ENCODE measurements around the gene RPUSD2.

The RPUSD2 gene

GRCh38 chr15:40597024-40597423, 27.9 kb downstream of the RPUSD2 start:
- no peak for DNase-seq (ENCODE audit: extremely low read depth, low read depth)
- no peak for TF ChIP-seq CTCF (IDR thresholded peaks at IDR 0.05; ENCODE audit: low read depth, low read length)

DNA sequence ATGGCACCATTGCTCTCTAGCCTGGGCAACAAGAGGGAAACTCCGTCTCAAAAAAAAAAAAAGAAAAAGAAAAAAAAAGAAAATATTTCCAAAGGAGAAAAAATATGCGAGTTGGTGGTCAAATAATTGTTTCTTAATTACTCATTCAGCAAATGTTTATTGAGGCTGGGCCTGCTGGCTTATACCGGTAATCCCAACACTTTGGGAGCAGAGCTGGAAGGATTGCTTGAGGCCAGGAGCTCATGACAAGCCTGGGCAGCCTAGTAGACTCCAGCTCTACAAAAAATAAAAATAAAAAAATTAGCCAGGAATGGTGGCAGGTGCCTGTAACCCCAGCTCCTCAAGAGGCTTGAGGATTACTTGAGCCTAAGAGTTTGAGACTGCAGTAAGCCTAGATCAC, 29.0 kb downstream of the RPUSD2 start:
- TF ChIP-seq CTCF (IDR thresholded peaks at IDR 0.05; ENCODE audit: low read depth, low read length) = no peak
- no peak for DNase-seq (ENCODE audit: extremely low read depth, low read depth)

GRCh38 chr15:40598672-40599071, 29.6 kb downstream of the RPUSD2 start:
- DNase-seq (ENCODE audit: extremely low read depth, low read depth) = no peak
- TF ChIP-seq CTCF (IDR thresholded peaks at IDR 0.05; ENCODE audit: low read depth, low read length) = no peak

GRCh38 chr15:40600956-40601355, 31.9 kb downstream of the RPUSD2 start:
- no peak for TF ChIP-seq CTCF (IDR thresholded peaks at IDR 0.05; ENCODE audit: low read depth, low read length)
- no peak for DNase-seq (ENCODE audit: extremely low read depth, low read depth)

DNA sequence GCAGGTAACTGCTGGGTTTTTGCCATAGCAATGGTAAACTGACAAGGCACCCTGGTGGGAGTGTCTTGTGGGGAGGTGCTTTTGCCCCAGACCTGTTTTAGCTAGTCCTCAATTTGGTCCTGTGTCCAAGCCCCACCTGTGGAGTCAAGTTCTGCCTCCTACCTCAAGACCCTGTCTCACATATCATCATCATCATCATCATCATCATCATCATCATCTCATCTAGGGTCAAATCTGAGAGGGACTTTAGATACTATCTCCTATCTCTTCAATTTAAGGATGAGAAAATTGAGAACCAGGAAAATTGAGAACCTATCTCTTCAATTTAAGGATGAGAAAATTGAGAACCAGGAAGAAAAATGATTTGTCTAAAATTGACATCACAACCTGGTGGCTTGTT, 34.8 kb downstream of the RPUSD2 start:
- no peak for DNase-seq (ENCODE audit: extremely low read depth, low read depth)

GRCh38 chr15:40613080-40613479, 44.0 kb downstream of the RPUSD2 start:
- DNase-seq (ENCODE audit: extremely low read depth, low read depth) = no peak
- TF ChIP-seq CTCF (IDR thresholded peaks at IDR 0.05; ENCODE audit: low read depth, low read length) = no peak

More for the DNA sequence above, 34.8 kb downstream of the RPUSD2 start:
- TF ChIP-seq CTCF (IDR thresholded peaks at IDR 0.05; ENCODE audit: low read depth, low read length) = no peak

- no peak for TF ChIP-seq CTCF (IDR thresholded peaks at IDR 0.05; ENCODE audit: low read depth, low read length)
- DNase-seq (ENCODE audit: extremely low read depth, low read depth) = no peak
Observed at GRCh38 chr15:40618023-40618422, 48.9 kb downstream of the RPUSD2 start.
